Uterus (tissue), 4 donors: Measurements from ENCODE around the gene PRRC2C. TPM values are rescaled to one million over a fixed set of nuclear protein-coding genes. Genes with fewer than 3 reads are reported as not detected.

Experiments used
- DNase-seq, 2 donors: peaks; one replicate each; pipeline ENCODE4 v3.0.0-alpha.2; 2019 to 2020
- H3K27ac ChIP-seq, 2 donors: fragments of 200-600 bp; sonication (generic); 1 replicate in 1 of 2; 2 replicates in 1 of 2; pipeline ENCODE4 v1.5.1; 2016 to 2018
- H3K27me3 ChIP-seq, 2 donors: fragments of 200-600 bp; sonication (generic); one replicate each; pipeline ENCODE4 v1.5.1; 2018 to 2019; ENCODE audit warnings: control low read depth in 1 of 2
- H3K36me3 ChIP-seq, 2 donors: fragments of 200-600 bp; sonication (generic); one replicate each; pipeline ENCODE4 v1.5.1; 2019; ENCODE audit warnings: control low read depth in 1 of 2
- H3K4me1 ChIP-seq, 2 donors: fragments of 200-600 bp; sonication (generic); one replicate each; pipeline ENCODE4 v1.5.1; 2018 to 2019; ENCODE audit warnings: control low read depth in 1 of 2
- H3K4me3 ChIP-seq, 2 donors: fragments of 200-600 bp; sonication (generic); 1 replicate in 1 of 2; 2 replicates in 1 of 2; pipeline ENCODE4 v1.5.1; 2018 to 2019; ENCODE audit warnings: mild to moderate bottlenecking in 1 of 2
- H3K9me3 ChIP-seq, 2 donors: fragments of 200-600 bp; sonication (generic); one replicate each; pipeline ENCODE4 v1.5.1; 2019; ENCODE audit warnings: control low read depth in 1 of 2
- POLR2A ChIP-seq, 2 donors: fragments of 450-650 bp; IDR thresholded peaks; one replicate each; pipeline ENCODE4 v1.6.1; 2016; ENCODE audit warnings: antibody characterized with exemption in 2 of 2, mild to moderate bottlenecking in 1 of 2, moderate library complexity in 1 of 2
- intact Hi-C: fragments of 100-400 bp; cut with DNase I; formaldehyde crosslinking; loops from one replicate; pipeline ENCODE4 v1.15.1; 2023; ENCODE audit warnings: low total_unique reads
- small RNA-seq: library from RNA; depleted of rRNA; stranded (forward); fragments of <200 nt; gene quantifications from one replicate; pipeline ENCODE3, GENCODE V24; 2016
- total RNA-seq, 4 donors: library from RNA; depleted of rRNA in 3 of 4; stranded (reverse); fragments of >200 nt in 3 of 4; gene quantifications; one replicate each; pipeline versions ENCODE4 v1.1.0 to v1.2.4, GENCODE V29; 2014 to 2023
- TF ChIP-seq, protein P1 (sequence below), 4 experiments: fragments of 200-600 bp in 2 of 4; fragments of 450-650 bp in 2 of 4; sonication (generic) in 2 of 4; IDR thresholded peaks; one replicate each; pipeline ENCODE4 v1.5.1; 2016 to 2019; ENCODE audit warnings: antibody characterized with exemption in 4 of 4, mild to moderate bottlenecking in 2 of 4, moderate library complexity in 1 of 4
- donor health status: DM: yes; HTN: yes; CAD: no.

PRRC2C gene
- total RNA-seq, 4 donors from 2014 or later, result 32.1 to 210 (median 76.1) TPM

DNA sequence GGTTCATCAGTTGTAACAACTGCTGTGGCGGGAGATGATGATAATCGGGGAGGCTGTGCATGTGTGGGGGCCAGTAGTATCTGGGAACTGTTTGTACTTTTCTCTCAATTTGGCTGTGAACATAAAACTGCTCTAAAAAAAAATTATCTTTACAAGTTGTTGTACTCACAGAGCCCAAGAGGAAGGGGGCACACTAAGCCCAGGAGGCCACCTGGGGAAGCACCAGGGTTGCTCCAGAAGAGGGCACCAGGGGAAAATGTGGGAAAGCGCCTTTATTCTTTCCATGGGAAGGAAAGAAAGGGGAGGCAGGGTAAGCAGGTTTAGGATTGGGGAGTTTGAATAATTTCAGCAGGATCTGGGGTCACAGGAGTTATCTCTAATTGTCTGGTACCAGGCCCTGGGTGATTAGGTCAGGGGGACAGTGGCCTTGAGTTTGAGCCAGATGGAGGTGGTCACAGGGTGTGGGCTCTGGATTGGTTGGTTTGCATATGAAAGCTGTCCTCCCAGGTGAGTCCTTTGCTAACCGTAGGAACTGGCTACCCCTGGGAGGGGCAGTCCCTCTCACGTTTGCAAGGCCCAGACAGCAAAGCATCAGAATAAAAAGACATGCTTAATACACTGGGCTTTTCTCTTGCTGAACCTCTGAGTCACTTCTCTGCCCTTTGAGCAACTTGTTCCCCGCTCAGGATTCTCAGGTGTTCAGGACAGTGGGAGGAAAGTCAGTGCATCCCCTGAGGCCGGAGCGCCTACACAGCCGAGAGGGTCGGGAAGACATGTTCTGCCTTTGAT, 155.9 kb downstream of the PRRC2C start:
- DNase-seq, result no peak
- Histone ChIP-seq H3K27ac (no peak overlapping the region), H3K4me1 (peaks cover 0 to 7% of the 10 kb centered on the region in 2 donors), H3K36me3 (no peaks in the 10 kb centered on the region), H3K9me3 (no peaks in the 10 kb centered on the region), H3K4me3 (no peak overlapping the region), H3K27me3 (no peaks in the 10 kb centered on the region)
- intact Hi-C loops, result no loop called here
- TF ChIP-seq POLR2A (IDR thresholded peaks at IDR 0.05), result no peak
- TF ChIP-seq, protein P1, sequence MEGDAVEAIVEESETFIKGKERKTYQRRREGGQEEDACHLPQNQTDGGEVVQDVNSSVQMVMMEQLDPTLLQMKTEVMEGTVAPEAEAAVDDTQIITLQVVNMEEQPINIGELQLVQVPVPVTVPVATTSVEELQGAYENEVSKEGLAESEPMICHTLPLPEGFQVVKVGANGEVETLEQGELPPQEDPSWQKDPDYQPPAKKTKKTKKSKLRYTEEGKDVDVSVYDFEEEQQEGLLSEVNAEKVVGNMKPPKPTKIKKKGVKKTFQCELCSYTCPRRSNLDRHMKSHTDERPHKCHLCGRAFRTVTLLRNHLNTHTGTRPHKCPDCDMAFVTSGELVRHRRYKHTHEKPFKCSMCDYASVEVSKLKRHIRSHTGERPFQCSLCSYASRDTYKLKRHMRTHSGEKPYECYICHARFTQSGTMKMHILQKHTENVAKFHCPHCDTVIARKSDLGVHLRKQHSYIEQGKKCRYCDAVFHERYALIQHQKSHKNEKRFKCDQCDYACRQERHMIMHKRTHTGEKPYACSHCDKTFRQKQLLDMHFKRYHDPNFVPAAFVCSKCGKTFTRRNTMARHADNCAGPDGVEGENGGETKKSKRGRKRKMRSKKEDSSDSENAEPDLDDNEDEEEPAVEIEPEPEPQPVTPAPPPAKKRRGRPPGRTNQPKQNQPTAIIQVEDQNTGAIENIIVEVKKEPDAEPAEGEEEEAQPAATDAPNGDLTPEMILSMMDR (IDR thresholded peaks at IDR 0.05), result no peak

DNA sequence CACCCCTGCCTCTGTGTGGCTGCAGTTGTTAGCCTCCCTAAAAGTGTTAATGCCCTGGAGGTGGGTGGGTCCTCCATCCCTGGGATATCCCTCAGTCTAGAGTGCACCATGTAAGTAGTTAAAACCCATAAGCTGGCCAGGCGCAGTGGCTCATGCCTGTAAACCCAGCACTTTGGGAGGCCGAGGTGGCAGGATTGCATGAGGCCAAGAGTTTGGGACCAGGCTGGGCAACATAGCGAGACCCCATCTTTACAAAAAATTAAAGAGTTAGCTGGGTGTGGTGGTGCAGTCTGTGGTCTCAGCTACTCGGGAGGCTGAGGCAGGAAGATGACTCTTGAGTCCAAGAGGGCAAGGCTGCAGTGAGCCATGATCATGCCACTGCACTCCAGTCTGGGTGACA, 156.9 kb downstream of the PRRC2C start:
- Histone ChIP-seq H3K4me3 (no peak overlapping the region), H3K36me3 (no peaks in the 10 kb centered on the region), H3K4me1 (peaks cover 0 to 7% of the 10 kb centered on the region in 2 donors), H3K27ac (no peak overlapping the region), H3K27me3 (no peaks in the 10 kb centered on the region), H3K9me3 (no peaks in the 10 kb centered on the region)
- TF ChIP-seq POLR2A (IDR thresholded peaks at IDR 0.05), result no peak
- TF ChIP-seq, protein P1 (IDR thresholded peaks at IDR 0.05), result no peak
- intact Hi-C loops, result no loop called here
- no peak for DNase-seq

Small RNAs within 50 kb of the gene (small RNA-seq; reads per million reads assigned to genes)
- gene CYCSP53, result not detected

Other genes starting within 250 kb of the PRRC2C start
- gene FMO1, start 237.0 kb upstream of the PRRC2C start, total RNA-seq, result 10 to 100 TPM in 1 of 4 donors, 1 to 10 TPM in 2, under 1 TPM in 1; 0.77 to 14.1 (median 2.7) TPM
- gene FMO4, start 171.3 kb upstream of the PRRC2C start, total RNA-seq, result 10 to 100 TPM in 1 of 4 donors, 1 to 10 TPM in 2, not detected in 1; 1.8 to 10.7 (median 4.0) TPM
- under 1 TPM in 1 of 4 donors, not detected in 3; 0.83 TPM for gene MYOCOS, start 136.7 kb downstream of the PRRC2C start, total RNA-seq
- 10 to 100 TPM in 3 of 4 donors, 1 to 10 TPM in 1; 5.6 to 38.2 (median 13.2) TPM for gene MYOC, start 167.2 kb downstream of the PRRC2C start, total RNA-seq